Activated CD8-positive, alpha-beta memory T cell treated with anti-CD3 and anti-CD28 coated beads for 4 hours (primary cell): ENCODE results near the gene ST14.
"Not testable (repeated sequence)": the region's sequence is repeated elsewhere in the genome, so short reads cannot be mapped to it uniquely, and the experiment has no call there.

Experiments
- DNase-seq, 2 donors: peaks; one replicate each; pipeline ENCODE4 v3.0.0-alpha.2; 2020; ENCODE audit warnings: low read depth in 2 of 2

The ST14 gene

GRCh38 chr11:130188047-130188446, 28.5 kb downstream of the ST14 start:
- no peak for DNase-seq

GRCh38 chr11:130188585-130189347, 29.2 kb downstream of the ST14 start:
- no peak for DNase-seq

DNA sequence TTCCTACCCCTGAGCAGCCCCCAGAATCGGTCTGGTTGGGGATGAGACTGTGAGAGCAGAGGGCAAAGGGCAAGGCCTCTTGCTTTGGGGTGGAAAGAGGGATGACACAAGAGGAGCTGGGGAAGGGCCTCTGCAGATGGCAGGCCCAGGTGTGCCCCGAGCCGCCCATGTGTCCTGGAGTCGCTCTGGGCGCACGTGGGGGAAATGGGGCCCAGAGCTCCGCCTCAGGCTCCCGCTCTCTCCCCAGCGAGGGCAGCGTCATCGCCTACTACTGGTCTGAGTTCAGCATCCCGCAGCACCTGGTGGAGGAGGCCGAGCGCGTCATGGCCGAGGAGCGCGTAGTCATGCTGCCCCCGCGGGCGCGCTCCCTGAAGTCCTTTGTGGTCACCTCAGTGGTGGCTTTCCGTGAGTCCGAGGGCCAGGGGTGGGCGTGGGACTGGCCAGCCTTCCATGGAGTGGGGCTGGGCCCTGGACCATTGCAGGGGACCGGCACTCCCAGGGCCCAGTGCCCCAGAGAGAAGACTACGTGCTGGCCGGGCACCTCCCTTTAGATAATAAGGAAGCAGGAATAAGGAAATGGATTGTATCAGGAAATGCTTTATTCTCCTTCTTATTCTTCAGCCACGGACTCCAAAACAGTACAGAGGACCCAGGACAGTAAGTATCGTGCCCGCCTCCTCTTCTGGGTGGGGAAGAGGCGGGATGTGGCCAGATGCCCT, 30.1 kb downstream of the ST14 start:
- DNase-seq = no peak

DNA sequence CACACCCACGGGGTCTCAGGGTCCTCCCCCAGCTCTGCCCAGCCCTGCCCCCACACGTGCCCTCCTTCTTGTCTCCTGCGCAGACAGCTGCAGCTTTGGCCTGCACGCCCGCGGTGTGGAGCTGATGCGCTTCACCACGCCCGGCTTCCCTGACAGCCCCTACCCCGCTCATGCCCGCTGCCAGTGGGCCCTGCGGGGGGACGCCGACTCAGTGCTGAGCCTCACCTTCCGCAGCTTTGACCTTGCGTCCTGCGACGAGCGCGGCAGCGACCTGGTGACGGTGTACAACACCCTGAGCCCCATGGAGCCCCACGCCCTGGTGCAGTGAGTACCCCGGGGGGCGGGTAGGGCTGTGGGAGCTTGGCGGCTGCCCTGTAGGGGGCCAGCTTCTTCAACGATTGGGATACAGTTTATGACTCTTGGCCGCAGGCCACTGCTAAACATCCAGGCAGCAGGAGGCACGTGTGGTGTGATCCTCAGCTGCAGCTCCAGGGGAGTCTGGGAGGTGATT, 30.8 kb downstream of the ST14 start:
- no peak for DNase-seq

GRCh38 chr11:130191896-130192295, 32.3 kb downstream of the ST14 start:
- DNase-seq = no peak

GRCh38 chr11:130192845-130193267, 33.3 kb downstream of the ST14 start:
- no peak for DNase-seq

- DNase-seq = not testable (repeated sequence)
These were observed 34.0 kb downstream of the ST14 start for GRCh38 chr11:130193551-130193950.

DNA sequence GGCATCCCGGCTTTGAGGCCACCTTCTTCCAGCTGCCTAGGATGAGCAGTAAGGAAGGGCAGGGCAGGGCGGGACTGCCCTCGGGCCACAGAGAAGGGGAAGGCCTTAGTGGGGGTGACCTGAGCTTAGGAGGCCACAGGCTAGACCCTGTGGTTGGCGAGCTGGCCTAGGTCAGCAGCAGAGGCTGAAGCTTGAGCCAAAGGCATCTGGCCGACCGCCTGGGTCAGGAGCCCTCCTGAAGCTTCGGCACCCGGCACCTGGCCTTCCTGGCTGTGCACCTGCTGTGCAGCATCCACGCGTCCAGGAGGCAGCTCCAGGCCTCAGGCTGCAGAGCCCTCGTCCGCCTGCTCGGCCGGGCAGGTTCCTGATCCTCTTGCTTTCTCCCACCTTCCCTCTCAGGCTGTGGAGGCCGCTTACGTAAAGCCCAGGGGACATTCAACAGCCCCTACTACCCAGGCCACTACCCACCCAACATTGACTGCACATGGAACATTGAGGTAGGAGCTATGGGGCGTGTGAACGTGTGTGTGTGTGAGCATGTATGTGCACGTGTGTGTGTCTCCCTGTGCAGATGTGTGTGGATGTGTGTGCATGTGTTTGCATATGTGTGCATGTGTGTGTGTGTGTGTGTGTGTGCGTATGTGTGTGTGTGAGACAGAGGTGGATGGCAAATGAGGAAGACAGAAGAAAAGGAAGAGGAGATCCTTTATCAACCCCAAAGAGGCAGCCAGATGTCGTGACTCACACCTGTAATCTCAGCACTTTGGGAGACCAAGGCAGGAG, 34.9 kb downstream of the ST14 start:
- no peak for DNase-seq

DNA sequence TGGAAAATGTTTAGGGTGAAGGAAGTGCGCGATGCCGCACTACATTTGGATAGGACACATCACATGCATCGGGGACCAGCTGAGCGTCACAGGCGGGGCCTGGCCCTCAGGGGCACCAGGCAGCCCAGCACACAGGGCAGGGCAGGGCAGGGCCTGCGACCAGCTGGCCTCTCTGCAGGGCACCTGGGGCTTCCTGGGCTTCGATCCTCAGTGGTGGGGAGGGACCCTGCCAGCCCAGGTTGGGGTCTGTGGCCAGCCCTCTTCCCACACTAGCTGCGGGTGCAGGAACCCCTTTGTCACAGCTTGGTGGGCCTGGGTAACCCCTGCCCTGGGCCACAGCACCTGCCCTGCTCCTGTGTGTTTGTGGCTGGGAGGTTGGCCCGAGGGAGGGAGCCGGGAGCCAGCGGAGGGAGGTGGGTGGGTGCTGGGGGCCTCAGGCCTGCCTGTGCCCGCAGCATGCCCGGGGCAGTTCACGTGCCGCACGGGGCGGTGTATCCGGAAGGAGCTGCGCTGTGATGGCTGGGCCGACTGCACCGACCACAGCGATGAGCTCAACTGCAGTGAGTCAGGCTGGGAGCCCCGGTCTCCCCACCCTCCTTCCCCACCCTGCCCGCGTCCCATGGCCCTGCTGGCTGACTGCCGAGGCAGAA, 37.9 kb downstream of the ST14 start:
- no peak for DNase-seq

GRCh38 chr11:130198292-130198691, 38.7 kb downstream of the ST14 start:
- DNase-seq = no peak

DNA sequence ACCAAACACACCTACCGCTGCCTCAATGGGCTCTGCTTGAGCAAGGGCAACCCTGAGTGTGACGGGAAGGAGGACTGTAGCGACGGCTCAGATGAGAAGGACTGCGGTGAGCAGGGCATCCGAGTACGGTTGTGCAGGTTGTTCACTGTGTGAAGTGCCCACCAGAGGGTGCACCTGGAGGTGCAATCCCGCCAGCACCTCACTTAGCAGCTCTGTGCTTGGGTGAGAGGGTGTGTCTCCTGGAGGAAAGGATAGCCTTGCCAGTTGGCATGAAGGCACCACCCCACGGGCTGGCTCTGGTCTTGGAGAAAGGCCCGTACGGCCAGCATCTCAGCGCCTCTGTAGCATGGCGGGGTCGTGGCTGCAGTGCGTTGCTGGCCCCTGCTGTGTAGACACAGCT, 39.4 kb downstream of the ST14 start:
- no peak for DNase-seq

DNA sequence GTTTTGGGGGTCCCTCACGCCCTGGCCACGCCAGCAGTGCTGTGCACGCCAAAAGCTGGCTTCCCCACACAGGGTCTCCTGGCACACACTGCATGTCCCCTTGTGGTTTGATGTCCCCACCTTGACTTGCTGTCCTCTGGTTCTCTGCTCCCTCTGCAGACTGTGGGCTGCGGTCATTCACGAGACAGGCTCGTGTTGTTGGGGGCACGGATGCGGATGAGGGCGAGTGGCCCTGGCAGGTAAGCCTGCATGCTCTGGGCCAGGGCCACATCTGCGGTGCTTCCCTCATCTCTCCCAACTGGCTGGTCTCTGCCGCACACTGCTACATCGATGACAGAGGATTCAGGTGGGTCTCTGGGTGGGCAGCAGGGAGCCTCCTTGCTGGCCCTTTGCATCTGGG, 40.2 kb downstream of the ST14 start:
- no peak for DNase-seq

GRCh38 chr11:130201026-130201425, 41.4 kb downstream of the ST14 start:
- DNase-seq = no peak

DNA sequence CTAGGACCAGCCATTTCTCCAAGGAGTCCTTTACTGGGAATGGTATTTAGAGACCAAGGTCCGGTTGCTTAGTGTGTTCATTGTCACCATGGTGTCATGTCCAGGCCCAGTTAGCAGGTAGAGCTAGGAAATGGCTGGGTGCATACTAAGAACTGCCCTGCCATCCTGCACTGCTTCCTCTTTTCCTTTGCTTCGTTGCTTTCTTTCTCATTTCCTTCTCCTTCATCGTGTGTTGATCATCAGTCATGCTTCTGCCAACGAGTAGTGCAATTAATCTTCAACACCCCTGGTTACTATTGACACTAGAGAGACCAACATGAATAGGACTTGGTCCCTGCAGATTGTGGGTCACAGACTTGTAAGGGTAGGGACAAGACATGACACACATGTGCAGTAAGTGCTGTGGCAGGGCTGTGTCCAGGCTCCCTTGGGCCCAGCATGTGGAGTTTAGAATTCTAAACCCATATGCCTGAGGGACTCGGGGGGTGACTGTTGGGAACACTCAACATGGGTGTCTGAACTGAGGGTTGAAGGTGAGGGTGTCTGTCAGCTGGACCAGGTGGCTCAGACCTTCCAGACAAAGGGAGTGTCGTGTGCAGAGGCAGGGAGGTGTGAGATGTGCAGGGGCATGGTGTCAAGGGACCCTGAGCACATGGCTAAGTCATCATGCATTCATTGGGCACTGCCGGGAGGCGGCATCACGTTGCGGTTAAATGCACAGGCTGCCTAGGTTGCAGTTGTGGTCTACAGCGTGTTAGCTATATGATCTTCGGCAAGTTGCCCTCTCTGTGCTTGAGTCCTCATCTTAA, 42.6 kb downstream of the ST14 start:
- no peak for DNase-seq

DNA sequence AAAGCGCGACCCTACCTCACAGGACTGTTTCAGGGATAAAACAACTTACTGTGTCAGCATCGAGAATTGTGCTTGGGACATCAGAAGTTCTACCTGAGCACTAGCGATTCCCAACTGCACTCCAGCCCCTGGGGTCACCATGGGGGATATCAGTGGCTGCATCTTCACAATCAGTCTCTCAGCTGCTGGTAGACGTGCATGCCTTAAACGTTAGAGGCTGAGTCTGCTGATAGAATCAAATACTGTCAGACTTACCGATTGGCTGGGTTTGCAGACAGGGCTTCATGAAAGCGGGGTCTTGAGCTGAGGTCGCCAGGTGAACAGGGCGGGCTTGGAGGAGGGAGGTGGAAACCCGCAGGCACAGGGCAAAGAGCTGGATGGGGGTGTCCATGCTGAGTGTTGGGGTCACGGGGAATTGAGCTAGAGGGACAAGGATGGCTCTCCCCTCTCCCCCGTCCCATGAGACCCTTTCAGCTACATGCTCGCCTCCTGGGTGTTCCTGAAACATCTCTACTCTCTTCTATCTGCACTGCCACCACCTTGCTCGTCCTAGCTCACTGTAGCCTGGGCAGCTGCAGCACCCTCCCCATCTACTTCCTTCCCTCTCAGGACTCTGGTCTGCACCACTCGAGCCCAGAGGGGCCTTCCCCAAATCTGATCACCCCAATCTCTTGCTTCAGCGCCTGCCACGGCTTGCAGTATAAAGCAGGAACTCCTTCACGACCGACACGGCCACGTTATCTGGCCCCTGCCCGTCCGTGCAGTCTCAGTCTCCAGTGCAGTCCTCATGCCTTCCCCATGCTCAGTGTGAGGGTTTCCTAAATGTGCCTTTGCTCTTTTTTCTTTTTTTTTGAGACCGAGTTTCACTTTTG, 43.5 kb downstream of the ST14 start:
- no peak for DNase-seq

DNA sequence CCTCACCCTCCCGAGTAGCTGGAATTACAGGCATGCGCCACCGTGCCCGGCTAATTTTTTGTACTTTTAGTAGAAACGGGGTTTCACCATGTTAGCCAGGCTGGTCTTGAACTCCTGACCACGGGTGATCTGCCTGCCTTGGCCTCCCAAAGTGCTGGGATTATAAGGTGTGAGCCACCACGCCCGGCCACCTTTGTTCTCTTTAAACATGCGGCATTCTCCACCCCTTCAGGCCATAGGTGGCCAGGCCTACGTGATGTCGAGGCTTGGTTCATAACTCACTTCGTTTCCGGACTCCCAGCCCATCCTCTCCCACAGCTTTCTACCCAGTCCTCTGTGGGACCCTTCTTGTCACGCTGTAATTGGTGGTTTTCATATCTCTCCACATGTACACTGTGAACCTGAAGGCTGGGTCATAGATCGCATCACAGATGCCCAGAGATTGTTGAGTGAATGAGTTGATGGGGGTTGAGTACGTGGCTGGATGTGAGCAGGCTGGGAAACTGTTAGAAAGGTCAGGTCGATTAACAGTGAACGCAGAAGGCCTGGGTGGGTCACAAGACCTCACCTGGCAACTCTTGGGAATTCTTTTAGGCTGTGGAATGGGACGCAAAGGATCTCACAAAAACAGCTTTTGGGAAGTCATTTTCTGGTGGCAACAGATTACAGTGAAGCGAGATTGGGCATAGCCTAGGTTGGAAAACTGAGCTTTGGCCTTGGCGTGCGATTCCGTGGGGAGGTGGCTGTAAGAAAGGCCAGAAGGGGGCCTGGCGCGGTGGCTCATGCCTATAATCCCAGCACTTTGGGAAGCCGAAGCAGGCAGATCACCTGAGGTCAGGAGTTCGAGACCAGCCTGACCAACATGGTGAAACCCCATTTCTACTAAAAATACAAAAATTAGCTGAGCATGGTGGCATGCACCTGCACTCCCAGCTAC, 44.5 kb downstream of the ST14 start:
- no peak for DNase-seq

GRCh38 chr11:130204703-130205095, 45.1 kb downstream of the ST14 start:
- DNase-seq = no peak

- DNase-seq = no peak
These were observed 46.6 kb downstream of the ST14 start for GRCh38 chr11:130206141-130206540.
